RCC 7860 (cell line): ENCODE data around the gene SEC14L3.

ENCODE experiments used
- DNase-seq: peaks from one replicate; pipeline ENCODE4 v3.0.0-alpha.2; 2015; ENCODE audit warnings: low spot score
- FAIRE-seq: peaks from 2 replicates; lab custom pipeline; 2012; peaks lifted over from hg19 to GRCh38; lab: Jason Lieb, UNC

The SEC14L3 gene

DNA sequence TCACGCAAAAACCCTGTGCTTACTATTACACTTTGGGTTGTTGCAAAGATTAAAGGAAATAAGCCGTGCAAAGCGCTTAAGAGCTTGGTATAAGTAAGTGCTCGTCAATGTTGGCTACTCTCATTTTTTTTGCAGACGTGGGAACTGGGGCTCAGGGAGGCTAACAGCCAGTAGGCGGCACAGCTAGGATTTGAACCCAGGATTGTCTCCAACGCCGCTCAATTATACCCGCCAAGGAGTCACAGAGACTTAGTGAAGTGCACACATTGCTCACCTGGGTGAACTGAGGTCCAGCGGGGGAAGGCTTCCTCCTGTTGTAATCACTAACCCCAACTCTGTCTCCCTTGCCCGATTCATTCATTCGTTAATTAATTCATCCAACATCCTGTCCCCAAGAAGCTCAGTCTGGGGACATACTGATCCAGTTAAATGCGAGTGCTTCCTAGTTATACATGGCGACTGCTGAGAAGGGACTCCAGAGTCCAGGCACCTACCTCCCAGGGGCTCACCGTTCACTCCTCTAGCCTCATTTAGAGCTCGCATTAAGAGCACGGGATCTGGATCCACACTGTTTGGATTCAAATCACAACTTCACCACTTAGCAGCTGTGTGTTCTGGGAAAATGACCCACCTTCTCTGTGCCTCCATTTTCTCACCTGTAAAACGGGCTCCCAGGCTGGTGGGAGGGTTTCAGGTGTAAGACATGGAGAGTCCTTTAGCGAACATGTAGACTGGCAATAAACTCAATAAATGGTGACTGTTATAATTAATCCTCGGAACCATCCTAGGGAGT is 47.1 kb downstream of the SEC14L3 start:
- FAIRE-seq (no peak), DNase-seq (peak; percentile 51)

DNA sequence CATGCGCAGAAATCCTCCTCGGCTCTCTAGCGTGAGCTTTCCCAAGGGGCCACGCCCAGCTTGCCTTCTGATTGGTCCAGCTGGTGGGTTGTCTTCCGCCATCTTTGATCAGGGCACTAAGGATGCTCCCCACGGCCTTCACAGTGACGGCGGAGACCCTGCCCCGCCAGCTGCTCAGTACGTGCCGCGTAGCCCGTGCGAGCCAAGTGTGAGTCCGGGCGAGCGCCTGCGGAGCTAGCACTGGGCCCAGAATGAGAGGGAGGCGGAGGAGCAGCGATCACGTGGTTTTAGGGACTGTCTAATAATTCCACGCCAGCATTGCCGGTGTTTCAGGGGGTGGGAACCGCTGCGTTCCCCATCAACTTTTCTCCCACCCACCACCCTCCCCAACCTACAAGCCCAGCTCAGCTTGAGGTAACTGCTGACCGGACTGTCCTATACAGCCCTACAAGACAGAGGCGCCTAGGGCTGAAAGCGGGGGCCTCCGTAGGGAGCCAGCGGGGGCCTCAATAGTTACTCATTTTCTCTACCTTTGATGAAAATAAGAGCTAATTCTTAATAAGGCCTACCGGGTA is 47.8 kb downstream of the SEC14L3 start:
- FAIRE-seq (peak; percentile 88), DNase-seq (peak; percentile 99)

DNA sequence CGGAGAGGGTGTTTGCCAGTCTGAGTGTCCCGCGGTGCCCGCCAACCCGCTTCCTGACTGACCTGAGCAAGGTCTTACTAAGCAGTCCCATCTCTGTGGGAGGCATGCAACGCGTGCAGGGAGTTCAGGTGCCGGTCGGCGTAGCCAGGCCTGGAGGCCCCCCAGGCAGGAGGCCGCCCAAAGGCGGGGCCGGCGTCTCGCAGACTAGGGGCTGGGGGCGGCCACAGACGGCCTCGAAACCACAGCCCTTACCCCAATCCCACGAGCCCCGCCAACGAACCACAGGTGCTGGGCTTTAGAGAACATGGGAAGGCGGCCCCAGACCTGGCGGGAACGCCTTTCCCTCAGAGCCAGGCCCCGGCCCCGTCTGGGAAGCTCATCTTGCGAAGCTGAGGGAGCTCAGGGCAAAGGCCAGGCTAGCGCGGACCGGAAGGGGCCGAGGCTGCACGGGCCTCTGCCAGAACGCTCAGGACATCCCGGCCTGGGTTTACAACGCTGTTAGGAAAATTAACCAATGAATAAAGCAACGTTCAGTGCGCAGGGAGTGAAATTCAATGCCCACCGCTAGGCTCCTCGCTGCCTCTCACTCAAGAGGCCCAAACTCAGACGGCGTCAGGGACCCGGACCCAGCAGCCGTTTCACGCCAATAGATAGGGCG is 48.4 kb downstream of the SEC14L3 start:
- FAIRE-seq (no peak), DNase-seq (peak; percentile 85)

DNA sequence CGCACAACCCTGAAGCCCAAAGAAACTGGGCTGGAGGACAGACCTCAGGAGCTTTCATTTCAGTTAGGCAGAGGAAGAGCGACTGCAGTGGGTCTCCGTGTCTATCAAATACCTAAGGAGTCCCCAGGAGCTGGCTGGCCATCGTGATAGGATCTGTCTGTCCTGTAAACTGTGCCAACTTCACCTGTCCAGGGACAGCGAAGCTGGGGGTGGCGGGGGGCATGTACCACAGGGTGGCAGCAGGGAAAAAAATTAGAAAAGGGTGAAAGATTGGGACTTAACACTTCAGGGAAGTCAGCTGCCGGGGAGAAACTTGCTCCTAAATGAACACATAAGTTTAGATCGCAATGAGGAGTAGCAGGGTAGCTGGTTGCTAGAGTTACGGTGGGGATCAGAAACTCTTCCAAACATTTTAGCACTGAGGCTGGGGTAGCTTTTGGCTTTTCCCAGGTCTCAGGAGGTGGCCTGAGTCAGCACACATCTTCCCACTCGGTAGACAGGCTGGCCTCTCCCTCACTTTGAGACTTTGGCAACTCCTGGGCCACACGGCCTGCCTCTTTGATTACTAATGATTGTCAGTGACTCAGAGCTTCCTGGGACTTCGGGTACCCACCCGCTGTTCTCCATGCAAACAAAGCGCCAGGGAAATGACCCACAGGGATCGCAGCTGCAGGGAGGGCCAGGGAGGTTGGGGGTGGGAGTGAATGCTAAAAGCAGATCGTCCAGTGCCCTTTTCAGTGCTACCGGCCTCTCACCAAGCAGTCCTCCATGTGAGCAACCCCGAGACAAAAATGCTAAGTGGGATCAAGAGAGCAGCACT is 49.1 kb downstream of the SEC14L3 start:
- peak; percentile 81 for FAIRE-seq
- peak; percentile 97 for DNase-seq

DNA sequence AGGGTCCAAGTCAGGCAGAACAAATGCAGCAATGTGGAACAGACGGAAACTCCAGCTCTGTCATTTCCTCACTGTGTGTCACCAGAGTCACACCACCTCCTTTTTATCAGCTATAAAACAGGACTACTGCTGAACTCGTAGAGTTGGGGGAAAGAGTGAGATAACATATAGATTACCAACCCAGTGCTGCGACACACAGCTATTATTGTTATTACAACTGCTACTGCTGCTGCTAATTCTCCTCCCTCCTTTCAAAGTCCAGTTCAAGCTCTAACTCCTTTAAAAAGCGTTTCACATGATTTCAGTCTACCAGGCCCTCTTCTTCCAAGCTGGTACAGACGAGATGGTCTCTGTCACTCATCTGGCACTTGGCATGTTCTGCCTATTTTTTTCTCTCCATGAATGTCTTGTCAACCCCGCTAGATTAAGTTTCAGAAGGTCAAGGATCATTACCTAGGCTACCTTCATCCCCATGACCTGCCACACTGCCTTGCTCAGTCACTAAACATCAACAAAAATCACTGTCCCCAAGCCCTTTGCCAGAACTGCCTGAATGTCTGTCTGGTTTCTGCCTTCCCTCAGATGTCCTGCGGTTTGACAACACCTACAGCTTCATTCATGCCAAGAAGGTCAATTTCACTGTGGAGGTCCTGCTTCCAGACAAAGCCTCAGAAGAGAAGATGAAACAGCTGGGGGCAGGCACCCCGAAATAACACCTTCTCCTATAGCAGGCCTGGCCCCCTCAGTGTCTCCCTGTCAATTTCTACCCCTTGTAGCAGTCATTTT is 49.9 kb downstream of the SEC14L3 start:
- DNase-seq, result peak; percentile 42
- FAIRE-seq, result no peak

DNA sequence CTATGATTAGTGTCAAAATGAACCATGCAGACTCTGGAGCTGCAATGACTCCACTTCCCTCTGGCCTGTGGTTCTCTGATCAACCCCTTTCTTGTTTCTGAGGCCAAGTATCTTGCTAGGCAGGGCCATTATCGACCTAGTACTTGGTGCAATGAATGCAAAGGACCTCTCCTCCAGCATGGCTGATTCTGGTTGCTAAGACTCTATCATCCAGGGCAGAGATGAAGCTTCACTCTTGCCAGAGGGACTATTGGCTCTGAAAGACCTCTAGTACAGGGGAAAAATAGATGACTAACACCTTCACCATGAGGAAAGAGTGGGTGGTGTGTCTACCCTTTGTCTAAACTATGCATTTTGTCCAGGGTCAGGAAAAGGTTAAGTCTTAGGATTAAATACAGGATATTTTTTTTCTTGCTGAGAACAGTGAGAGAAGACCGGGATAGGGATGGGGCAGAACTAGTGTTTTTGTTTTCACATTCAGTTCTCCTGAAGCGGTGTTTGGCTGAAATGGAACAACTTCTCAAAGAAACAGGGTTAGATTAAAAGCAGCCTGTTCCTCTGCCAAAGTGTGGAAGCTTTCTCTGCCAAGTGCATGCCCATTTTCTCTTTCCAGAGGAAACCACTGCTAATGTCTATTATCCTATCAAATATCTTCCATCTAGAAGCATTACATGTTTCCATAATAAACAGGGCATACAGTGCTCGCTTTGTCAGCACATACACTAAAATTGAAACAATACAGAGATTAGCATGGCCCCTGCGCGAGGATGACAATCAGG is 51.3 kb downstream of the SEC14L3 start:
- DNase-seq, result peak; percentile 67
- peak; percentile 64 for FAIRE-seq

DNA sequence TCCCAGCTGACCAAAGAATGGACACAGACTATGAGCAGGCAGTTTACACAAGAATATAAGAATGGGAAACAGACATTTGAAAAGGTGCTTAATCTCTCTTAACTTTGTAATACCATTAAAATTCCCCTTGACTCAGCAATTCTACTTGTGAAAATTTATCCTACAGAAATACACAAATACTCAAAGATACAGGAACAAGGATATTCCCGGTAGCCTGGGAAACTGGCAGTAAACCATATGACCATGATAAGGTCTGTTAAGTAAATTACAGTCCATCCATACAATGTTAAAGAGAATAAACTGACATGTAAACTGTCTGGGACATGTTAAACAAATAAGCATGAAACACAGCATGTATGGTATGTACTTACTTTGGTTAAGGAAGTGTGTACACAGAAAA is 55.0 kb downstream of the SEC14L3 start:
- no peak for FAIRE-seq
- no peak for DNase-seq

DNA sequence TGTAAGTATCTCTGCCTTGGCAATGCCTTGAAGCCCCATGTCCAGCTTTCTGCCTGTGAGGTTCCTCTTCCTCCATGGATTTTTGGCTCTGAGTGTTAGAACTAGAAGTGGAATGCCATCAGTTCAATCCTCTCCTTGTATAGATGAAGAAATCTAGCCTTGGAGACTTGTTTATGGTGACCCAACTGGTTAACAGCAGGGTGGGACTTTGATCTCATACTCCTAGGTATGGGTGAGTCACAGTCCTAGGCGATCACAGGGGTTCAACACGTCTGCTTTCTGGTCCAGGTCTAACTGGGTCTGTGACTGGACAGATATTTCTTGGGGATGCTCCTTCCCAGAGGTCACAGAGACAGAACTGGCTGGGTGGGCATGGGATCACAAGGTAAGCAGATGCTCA is 55.4 kb downstream of the SEC14L3 start:
- no peak for DNase-seq
- no peak for FAIRE-seq

DNA sequence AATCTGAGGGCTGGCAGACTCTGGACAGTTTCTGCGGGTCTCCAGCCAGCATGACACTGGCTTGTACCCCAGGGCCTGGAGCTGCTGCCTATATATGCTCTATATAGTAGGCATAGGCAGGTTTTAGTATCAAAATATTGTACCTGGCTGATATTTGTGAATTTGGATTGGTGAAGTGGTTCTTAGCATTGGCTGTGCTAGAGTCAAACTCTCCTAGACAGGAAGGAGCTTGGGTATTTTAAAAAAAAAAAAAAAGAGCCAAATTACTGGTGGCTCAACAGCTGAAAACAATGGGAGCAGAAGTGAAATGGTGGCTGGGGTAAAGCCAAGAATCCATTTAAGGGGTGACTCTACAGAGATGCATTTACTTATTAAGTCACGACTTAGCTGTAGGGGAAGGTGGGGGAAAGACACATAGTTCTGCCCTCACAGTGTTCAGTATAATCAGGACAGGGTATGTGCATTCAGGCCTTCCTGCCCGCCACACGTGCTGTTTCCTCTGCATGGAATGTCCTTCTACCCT is 57.2 kb downstream of the SEC14L3 start:
- FAIRE-seq (no peak), DNase-seq (no peak)

DNA sequence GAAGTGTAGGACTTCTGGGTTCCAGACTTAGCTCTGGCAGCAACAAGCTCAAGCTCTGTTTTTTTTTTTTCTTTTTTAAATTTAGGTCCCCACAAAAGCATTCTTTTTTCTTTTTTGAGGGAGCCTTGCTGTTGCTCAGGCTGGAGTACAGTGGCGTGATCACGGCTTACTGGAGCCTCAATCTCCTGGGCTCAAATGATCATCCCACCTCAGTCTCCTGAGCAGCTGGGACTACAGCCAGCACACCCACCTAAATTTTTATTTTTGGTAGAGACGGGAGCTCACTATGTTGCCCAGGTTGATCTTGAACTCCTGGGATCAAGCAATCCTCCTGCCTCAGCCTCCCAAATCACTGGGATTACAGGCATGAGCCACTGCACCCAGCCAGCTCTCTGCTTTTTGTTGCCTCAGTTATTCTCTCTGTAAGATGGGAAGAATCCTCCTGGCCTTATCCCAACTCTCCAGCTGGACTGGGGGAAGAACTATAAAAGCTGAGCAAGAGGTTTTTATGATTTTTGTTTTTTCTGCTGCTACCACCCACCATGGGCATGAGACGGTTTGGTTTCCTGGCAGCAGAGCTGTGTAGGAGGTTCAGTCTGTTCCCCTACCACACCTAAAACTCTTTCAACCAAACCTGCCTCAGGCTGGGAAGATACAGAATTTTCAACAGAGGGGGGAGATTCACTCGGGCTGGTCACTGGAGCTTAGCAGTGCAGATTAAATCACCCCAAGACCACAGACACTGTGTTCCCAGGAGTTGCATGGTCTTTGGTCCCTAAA is 57.9 kb downstream of the SEC14L3 start:
- no peak for FAIRE-seq
- no peak for DNase-seq

DNA sequence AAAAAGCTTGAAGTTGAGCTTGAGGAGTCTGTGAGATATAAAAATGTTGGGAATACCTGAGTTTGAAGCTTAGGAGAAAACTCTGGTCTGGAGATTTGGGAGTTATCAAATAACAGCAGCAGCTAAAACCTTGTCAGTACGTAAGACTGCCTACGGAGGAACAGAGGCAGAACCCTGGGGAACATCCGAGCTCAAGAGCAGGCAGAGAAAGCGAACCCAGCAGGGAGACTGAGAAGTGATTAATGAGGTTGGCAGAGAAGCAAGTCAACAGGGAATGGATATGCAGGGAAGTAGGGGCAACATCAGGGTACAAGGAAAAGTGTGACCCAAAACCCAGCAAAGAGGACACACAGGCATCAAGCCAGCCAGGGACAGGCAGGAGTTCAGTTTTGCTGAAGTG is 58.8 kb downstream of the SEC14L3 start:
- FAIRE-seq (no peak), DNase-seq (no peak)

DNA sequence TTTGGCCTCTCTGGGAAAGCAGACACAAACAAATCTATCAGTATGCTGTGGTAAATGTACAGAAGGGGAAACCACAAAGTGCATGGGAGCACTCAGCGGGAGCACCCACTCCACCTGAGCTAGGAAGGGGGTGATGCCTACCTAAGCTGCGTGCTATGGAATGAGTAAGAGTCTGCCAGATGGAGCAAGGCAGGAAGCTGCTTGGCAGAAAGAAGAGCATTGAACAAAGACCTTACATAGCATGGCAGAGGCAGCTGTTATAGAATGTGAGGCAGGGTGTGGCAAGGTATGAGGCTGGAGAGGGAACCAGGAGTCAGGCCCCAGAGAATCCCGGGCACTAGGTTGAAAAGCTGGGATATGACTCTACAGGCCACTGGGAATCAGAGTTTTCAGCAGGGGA is 60.0 kb downstream of the SEC14L3 start:
- FAIRE-seq, result no peak

More for the DNA sequence above, 60.0 kb downstream of the SEC14L3 start:
- no peak for DNase-seq
